ENCODE data around the gene ESRRA. TPM values are rescaled to one million over a fixed set of nuclear protein-coding genes. Genes with fewer than 3 reads are reported as not detected.

ESRRA gene
- total RNA-seq, 2 experiments from 2014 or later: 28.6 to 57.8 TPM

GRCh38 chr11:64357904-64358535 is 52.7 kb downstream of the ESRRA start:
- Histone ChIP-seq H3K4me2 (ENCODE audit: low read length) (peak overlapping the region; percentile 99), H2AFZ (ENCODE audit: low read length) (no peak overlapping the region), H4K20me1 (ENCODE audit: insufficient read depth, low read length) (no peaks in the 10 kb centered on the region), H3K79me2 (ENCODE audit: insufficient read depth, low read depth, low read length) (no peaks in the 10 kb centered on the region), H3K36me3 (ENCODE audit: insufficient read depth, low read length) (peaks cover 23% of the 10 kb centered on the region; the same call in 1 of the 2 replicates), H3K4me3 (ENCODE audit: low read depth, low read length, poor library complexity, severe bottlenecking) (peak overlapping the region; percentile 90), H3K9me2 (ENCODE audit: insufficient read depth, low read length) (no peaks in the 10 kb centered on the region), H3K4me1 (ENCODE audit: insufficient read depth, low read length, poor library complexity, severe bottlenecking) (peaks cover 46% of the 10 kb centered on the region), H3K9me3 (ENCODE audit: low read length) (no peaks in the 10 kb centered on the region), H3K27ac (ENCODE audit: low read depth, low read length, poor library complexity, severe bottlenecking) (no peak overlapping the region)
- POLR2A ChIA-PET: no interaction called here
- DNase-seq (ENCODE audit: low spot score): no peak
- intact Hi-C loops (cut with micrococcal nuclease; ENCODE audit: unreplicated experiment): no loop called here
- CTCF ChIA-PET (ENCODE audit: unreplicated experiment): no interaction called here
- no TSS peak for BruUV-seq (replicated peaks)
- TF ChIP-seq, protein P1, sequence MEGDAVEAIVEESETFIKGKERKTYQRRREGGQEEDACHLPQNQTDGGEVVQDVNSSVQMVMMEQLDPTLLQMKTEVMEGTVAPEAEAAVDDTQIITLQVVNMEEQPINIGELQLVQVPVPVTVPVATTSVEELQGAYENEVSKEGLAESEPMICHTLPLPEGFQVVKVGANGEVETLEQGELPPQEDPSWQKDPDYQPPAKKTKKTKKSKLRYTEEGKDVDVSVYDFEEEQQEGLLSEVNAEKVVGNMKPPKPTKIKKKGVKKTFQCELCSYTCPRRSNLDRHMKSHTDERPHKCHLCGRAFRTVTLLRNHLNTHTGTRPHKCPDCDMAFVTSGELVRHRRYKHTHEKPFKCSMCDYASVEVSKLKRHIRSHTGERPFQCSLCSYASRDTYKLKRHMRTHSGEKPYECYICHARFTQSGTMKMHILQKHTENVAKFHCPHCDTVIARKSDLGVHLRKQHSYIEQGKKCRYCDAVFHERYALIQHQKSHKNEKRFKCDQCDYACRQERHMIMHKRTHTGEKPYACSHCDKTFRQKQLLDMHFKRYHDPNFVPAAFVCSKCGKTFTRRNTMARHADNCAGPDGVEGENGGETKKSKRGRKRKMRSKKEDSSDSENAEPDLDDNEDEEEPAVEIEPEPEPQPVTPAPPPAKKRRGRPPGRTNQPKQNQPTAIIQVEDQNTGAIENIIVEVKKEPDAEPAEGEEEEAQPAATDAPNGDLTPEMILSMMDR (conservative IDR thresholded peaks at IDR 0.05; ENCODE audit: low read length): no peak
- TF ChIP-seq EZH2phosphoT487 (IDR thresholded peaks at IDR 0.05; ENCODE audit: borderline replicate concordance, low read depth, low read length): no peak

GRCh38 chr11:64358536-64358906 is 53.2 kb downstream of the ESRRA start:
- H3K36me3 ChIP-seq (ENCODE audit: insufficient read depth, low read length): peaks cover 25% of the 10 kb centered on the region; the same call in 1 of the 2 replicates
- TF ChIP-seq, protein P1 (conservative IDR thresholded peaks at IDR 0.05; ENCODE audit: low read length): no peak
- no peak for TF ChIP-seq EZH2phosphoT487 (IDR thresholded peaks at IDR 0.05; ENCODE audit: borderline replicate concordance, low read depth, low read length)
- POLR2A ChIA-PET: no interaction called here
- peak overlapping the region; percentile 90 for H3K4me3 ChIP-seq (ENCODE audit: low read depth, low read length, poor library complexity, severe bottlenecking)
- H4K20me1 ChIP-seq (ENCODE audit: insufficient read depth, low read length): no peaks in the 10 kb centered on the region
- H3K4me2 ChIP-seq (ENCODE audit: low read length): peak overlapping the region; percentile 99
- DNase-seq (ENCODE audit: low spot score): no peak
- H2AFZ ChIP-seq (ENCODE audit: low read length): peak overlapping the region; percentile 74; the same call in 1 of the 2 replicates
- no peaks in the 10 kb centered on the region for H3K79me2 ChIP-seq (ENCODE audit: insufficient read depth, low read depth, low read length)
- peaks cover 46% of the 10 kb centered on the region for H3K4me1 ChIP-seq (ENCODE audit: insufficient read depth, low read length, poor library complexity, severe bottlenecking)
- no TSS peak for BruUV-seq (replicated peaks)
- intact Hi-C loops (cut with micrococcal nuclease; ENCODE audit: unreplicated experiment): no loop called here
- no peak overlapping the region for H3K27ac ChIP-seq (ENCODE audit: low read depth, low read length, poor library complexity, severe bottlenecking)
- H3K9me2 ChIP-seq (ENCODE audit: insufficient read depth, low read length): no peaks in the 10 kb centered on the region
- CTCF ChIA-PET (ENCODE audit: unreplicated experiment): no interaction called here
- no peaks in the 10 kb centered on the region for H3K9me3 ChIP-seq (ENCODE audit: low read length)

Measured in OCI-LY7 (cell line).